Measurements from ENCODE around the gene ABCD3.
"Not testable (repeated sequence)": the region's sequence is repeated elsewhere in the genome, so short reads cannot be mapped to it uniquely, and the experiment has no call there.

ABCD3 gene

DNA sequence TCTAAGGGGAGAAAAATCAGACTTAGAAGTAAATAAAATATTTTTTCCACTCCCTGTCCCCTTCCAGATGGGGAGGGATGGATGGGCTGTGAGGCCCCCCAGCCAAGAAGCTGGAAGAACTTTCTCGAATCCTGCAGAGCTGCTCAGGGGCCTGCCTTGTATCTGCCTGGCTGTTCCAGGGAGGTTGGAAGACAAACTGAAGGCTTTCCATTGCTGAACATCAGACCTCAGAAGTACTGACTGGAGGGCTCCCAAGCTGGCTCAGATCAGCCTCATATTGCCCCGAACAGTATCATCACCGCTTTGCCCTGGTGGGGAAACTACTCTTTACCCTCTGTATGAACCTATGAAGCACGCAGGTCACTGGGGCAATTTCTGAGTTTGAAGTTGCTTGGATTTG lies 135.7 kb downstream of the ABCD3 start:
- DNase-seq = no peak

- DNase-seq = no peak
Observed at GRCh38 chr1:94554580-94554979, 136.4 kb downstream of the ABCD3 start.

- no peak for DNase-seq
Observed at GRCh38 chr1:94555091-94555490, 136.9 kb downstream of the ABCD3 start.

DNA sequence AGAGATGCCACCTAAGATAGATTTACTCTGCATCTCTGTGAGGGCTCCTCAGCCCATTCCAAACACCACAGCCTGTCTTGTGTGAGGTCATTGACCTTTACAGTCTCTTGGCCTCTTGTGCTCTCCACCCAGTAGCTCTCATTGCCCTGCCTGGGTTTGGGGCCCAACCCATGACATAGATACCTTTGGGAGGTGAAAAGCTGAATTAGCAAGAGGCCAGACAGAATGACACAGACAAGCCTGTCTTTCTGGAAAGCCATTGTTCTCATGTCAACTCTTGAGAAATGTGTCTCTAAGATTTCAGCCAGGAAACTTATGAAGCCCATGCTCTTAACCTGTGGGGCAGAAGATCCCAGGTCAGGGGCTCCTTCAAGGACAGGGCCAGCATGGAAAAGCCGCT lies 141.7 kb downstream of the ABCD3 start:
- no peak for DNase-seq

GRCh38 chr1:94560333-94560732 lies 142.1 kb downstream of the ABCD3 start:
- no peak for DNase-seq

DNA sequence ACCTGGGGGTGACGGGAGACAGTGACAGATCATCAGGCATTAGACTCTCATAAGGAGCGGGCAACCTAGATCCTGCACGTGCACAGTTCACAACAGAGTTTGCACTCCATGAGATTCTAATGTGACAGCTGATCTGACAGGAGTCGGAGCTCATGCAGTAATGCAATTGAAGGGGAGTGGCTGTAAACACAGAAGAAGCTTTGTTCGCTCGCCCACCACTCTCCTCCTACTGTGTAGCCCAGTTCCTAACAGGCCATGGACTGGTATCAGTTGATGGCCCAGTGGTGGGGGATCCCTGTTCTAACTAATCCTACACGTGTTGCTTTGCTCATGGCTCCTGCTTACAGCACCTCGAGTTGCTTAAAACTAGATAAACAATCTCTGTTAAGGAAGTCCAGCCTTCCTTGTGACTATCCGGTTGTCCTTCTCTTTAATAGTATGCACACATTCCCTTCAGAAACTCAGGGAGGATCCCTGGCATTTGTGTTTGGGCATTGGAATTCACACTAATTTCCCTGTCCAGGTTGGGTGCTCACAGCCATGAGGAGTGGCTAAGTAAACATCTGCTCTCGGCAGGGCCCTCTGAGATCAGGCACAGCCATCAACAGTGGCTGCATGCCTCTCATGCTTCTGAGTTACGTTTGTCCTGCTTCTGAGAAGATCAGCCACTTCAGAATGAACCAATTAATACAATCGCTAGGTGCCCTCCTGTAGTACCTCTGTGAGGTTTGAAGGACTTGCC lies 144.5 kb downstream of the ABCD3 start:
- no peak for DNase-seq

GRCh38 chr1:94565901-94566300 lies 147.7 kb downstream of the ABCD3 start:
- DNase-seq = no peak

DNA sequence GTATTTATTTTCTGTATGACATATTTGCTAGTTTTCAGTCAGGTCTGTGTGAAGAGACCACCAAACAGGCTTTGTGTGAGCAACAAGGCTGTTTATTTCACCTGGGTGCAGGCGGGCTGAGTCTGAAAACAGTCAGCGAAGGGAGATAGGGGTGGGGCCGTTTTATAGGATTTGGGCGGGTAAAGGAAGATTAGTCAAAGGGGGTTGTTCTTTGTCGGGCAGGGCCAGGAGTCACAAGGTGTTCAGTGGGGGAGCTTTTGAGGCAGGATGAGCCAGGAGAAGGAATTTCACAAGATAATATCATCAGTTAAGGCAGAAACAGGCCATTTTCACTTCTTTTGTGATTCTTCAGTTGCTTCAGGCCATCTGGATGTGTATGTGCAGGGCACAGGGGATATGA lies 148.2 kb downstream of the ABCD3 start:
- not testable (repeated sequence) for DNase-seq

GRCh38 chr1:94567975-94568607 lies 149.9 kb downstream of the ABCD3 start:
- DNase-seq = not testable (repeated sequence)
